GM19397 (cell line): ENCODE data around the gene BNC2.

Source experiments
- ATAC-seq: cut with Tn5 transposase; IDR thresholded peaks from one replicate; pipeline ENCODE4 v1.9.1; 2021; ENCODE audit warnings: mild to moderate bottlenecking, moderate library complexity; ENCODE audit not compliant: unreplicated experiment

The BNC2 gene

GRCh38 chr9:16823906-16824305 lies 46.6 kb downstream of the BNC2 start:
- ATAC-seq = no peak

GRCh38 chr9:16821344-16821743 lies 49.1 kb downstream of the BNC2 start:
- no peak for ATAC-seq

- no peak for ATAC-seq
Observed at GRCh38 chr9:16817514-16817913, 53.0 kb downstream of the BNC2 start.

- no peak for ATAC-seq
Observed at GRCh38 chr9:16817002-16817401, 53.5 kb downstream of the BNC2 start.

GRCh38 chr9:16816011-16816410 lies 54.5 kb downstream of the BNC2 start:
- ATAC-seq = no peak

GRCh38 chr9:16815079-16815478 lies 55.4 kb downstream of the BNC2 start:
- ATAC-seq = no peak

GRCh38 chr9:16813838-16814237 lies 56.6 kb downstream of the BNC2 start:
- ATAC-seq = no peak

GRCh38 chr9:16811987-16812685 lies 58.3 kb downstream of the BNC2 start:
- no peak for ATAC-seq

GRCh38 chr9:16809912-16810610 lies 60.4 kb downstream of the BNC2 start:
- ATAC-seq = no peak

GRCh38 chr9:16806674-16807073 lies 63.8 kb downstream of the BNC2 start:
- no peak for ATAC-seq

- ATAC-seq = no peak
Observed at GRCh38 chr9:16803648-16804047, 66.8 kb downstream of the BNC2 start.

GRCh38 chr9:16801871-16802466 lies 68.5 kb downstream of the BNC2 start:
- no peak for ATAC-seq

- no peak for ATAC-seq
Observed at GRCh38 chr9:16796304-16796825, 74.1 kb downstream of the BNC2 start.

GRCh38 chr9:16794871-16795639 lies 75.4 kb downstream of the BNC2 start:
- ATAC-seq = no peak

- ATAC-seq = no peak
Observed at GRCh38 chr9:16794103-16794502, 76.4 kb downstream of the BNC2 start.

GRCh38 chr9:16787724-16788123 lies 82.7 kb downstream of the BNC2 start:
- no peak for ATAC-seq

- no peak for ATAC-seq
Observed at GRCh38 chr9:16784002-16784401, 86.5 kb downstream of the BNC2 start.

- no peak for ATAC-seq
Observed at GRCh38 chr9:16782490-16782889, 88.0 kb downstream of the BNC2 start.

- no peak for ATAC-seq
Observed at GRCh38 chr9:16775330-16775729, 95.1 kb downstream of the BNC2 start.

- no peak for ATAC-seq
Observed at GRCh38 chr9:16773617-16774016, 96.9 kb downstream of the BNC2 start.

- ATAC-seq = no peak
Observed at GRCh38 chr9:16773116-16773515, 97.4 kb downstream of the BNC2 start.
